ENCODE data around the gene NUB1.

The NUB1 gene

DNA sequence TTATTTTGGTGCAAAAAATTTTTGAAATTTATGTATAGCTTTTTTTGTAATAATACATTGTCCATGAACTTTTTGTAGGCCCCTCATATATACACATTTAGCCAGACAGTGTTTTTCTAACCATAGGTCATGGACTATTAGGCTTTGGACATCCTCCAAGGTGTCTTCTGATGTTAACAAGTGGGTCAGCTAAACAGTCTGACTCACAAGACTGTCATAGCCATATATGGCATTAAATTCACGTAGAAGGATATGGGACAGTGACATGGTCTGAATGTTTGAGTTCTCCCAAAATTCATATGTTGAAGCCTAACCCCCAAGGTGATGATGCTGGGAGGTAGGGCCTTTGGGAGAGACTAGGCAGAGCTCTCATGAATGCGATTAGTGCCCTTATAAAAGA is 14.0 kb upstream of the NUB1 start:
- no peak for DNase-seq

GRCh38 chr7:151330181-151330580 is 11.4 kb upstream of the NUB1 start:
- Histone ChIP-seq H3K9me3 (ENCODE audit: control insufficient read depth, low read length) (no peaks in the 10 kb centered on the region), H3K27me3 (replicated peaks; ENCODE audit: control insufficient read depth, insufficient read depth, low read length, poor library complexity, severe bottlenecking) (no peaks in the 10 kb centered on the region), H3K4me3 (ENCODE audit: insufficient read depth, low read depth, low read length, poor library complexity, severe bottlenecking) (no peak overlapping the region), H3K27ac (ENCODE audit: insufficient read depth, low read length, poor library complexity, severe bottlenecking) (no peak overlapping the region), H3K36me3 (ENCODE audit: control insufficient read depth, insufficient read depth, low read length) (no peaks in the 10 kb centered on the region), H3K4me1 (ENCODE audit: control insufficient read depth, insufficient read depth, low read length, poor library complexity, severe bottlenecking) (no peaks in the 10 kb centered on the region)
- DNase-seq = no peak

More for the DNA sequence above, 14.0 kb upstream of the NUB1 start:
- no peak overlapping the region for H3K4me3 ChIP-seq (ENCODE audit: insufficient read depth, low read depth, low read length, poor library complexity, severe bottlenecking)
- H3K9me3 ChIP-seq (ENCODE audit: control insufficient read depth, low read length) = no peaks in the 10 kb centered on the region
- no peaks in the 10 kb centered on the region for H3K36me3 ChIP-seq (ENCODE audit: control insufficient read depth, insufficient read depth, low read length)
- no peaks in the 10 kb centered on the region for H3K27me3 ChIP-seq (replicated peaks; ENCODE audit: control insufficient read depth, insufficient read depth, low read length, poor library complexity, severe bottlenecking)
- no peak overlapping the region for H3K27ac ChIP-seq (ENCODE audit: insufficient read depth, low read length, poor library complexity, severe bottlenecking)
- H3K4me1 ChIP-seq (ENCODE audit: control insufficient read depth, insufficient read depth, low read length, poor library complexity, severe bottlenecking) = no peaks in the 10 kb centered on the region

DNA sequence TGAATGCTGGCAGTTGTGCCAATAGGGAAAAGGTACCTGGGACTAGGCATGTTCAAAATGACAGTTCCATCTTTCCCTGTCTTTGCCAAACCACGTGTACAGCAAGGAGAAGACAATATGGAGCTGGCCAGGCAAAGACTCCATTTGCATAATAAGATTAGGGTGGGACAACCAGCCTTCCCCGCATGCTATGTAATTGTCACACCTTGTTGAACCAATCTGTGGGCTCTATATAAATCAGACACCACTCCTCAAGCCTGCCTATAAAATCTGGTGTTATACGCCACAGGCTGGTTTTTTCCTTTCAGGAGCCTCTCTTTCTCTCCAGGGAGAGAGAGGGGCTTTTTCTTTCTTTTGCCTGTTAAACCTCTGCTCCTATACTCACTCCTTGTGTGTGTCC is 11.0 kb upstream of the NUB1 start:
- Histone ChIP-seq H3K9me3 (ENCODE audit: control insufficient read depth, low read length) (no peaks in the 10 kb centered on the region), H3K27ac (ENCODE audit: insufficient read depth, low read length, poor library complexity, severe bottlenecking) (no peak overlapping the region), H3K36me3 (ENCODE audit: control insufficient read depth, insufficient read depth, low read length) (no peaks in the 10 kb centered on the region), H3K27me3 (replicated peaks; ENCODE audit: control insufficient read depth, insufficient read depth, low read length, poor library complexity, severe bottlenecking) (no peaks in the 10 kb centered on the region), H3K4me3 (ENCODE audit: insufficient read depth, low read depth, low read length, poor library complexity, severe bottlenecking) (no peak overlapping the region), H3K4me1 (ENCODE audit: control insufficient read depth, insufficient read depth, low read length, poor library complexity, severe bottlenecking) (no peaks in the 10 kb centered on the region)
- DNase-seq = no peak

DNA sequence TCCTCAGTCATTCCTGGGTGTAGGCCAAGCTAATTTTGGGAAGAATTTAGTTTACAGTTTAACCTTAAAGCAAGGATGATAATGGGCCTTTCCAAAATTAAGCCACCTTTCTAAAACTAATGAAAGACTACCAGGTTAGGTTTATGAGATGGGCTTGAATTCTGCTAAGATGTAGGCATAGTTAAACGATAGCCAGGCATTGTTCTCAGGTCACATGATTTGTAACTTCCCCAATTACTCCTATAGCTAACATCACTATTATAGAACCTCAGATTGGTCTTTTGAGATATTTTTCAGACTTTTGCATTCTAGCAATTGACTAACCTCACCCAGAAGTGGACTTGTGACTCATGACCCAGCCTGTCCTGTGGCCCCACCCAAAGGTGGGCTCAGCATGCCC is 7.0 kb upstream of the NUB1 start:
- no peak for DNase-seq
- Histone ChIP-seq H3K36me3 (ENCODE audit: control insufficient read depth, insufficient read depth, low read length) (no peaks in the 10 kb centered on the region), H3K4me1 (ENCODE audit: control insufficient read depth, insufficient read depth, low read length, poor library complexity, severe bottlenecking) (no peaks in the 10 kb centered on the region), H3K27me3 (replicated peaks; ENCODE audit: control insufficient read depth, insufficient read depth, low read length, poor library complexity, severe bottlenecking) (no peaks in the 10 kb centered on the region), H3K4me3 (ENCODE audit: insufficient read depth, low read depth, low read length, poor library complexity, severe bottlenecking) (no peak overlapping the region), H3K27ac (ENCODE audit: insufficient read depth, low read length, poor library complexity, severe bottlenecking) (no peak overlapping the region), H3K9me3 (ENCODE audit: control insufficient read depth, low read length) (no peaks in the 10 kb centered on the region)

- Histone ChIP-seq H3K4me3 (ENCODE audit: insufficient read depth, low read depth, low read length, poor library complexity, severe bottlenecking) (no peak overlapping the region), H3K27me3 (replicated peaks; ENCODE audit: control insufficient read depth, insufficient read depth, low read length, poor library complexity, severe bottlenecking) (no peaks in the 10 kb centered on the region), H3K36me3 (ENCODE audit: control insufficient read depth, insufficient read depth, low read length) (no peaks in the 10 kb centered on the region), H3K9me3 (ENCODE audit: control insufficient read depth, low read length) (no peaks in the 10 kb centered on the region), H3K27ac (ENCODE audit: insufficient read depth, low read length, poor library complexity, severe bottlenecking) (no peak overlapping the region), H3K4me1 (ENCODE audit: control insufficient read depth, insufficient read depth, low read length, poor library complexity, severe bottlenecking) (peaks cover 3% of the 10 kb centered on the region)
- DNase-seq = no peak
Observed at GRCh38 chr7:151336027-151336708, 5.4 kb upstream of the NUB1 start.

DNA sequence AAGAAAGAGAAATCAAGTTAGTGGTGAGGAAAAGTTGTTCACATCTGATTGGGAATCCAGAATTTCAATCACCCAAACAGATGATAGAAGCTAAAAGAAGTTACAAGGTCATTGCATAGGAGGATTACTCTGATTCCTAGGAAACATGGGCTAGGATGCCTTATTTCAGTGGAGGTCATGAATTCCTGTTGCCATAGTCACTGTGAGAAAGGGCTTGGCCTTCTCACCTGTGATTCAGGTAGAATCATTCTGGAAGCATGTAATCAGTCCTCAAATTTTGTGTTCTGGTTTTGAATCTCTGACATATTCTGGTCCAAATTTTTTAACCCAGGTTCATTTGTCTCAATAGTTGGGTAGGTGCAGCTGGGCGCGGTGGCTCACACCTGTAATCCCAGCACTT is 4.3 kb upstream of the NUB1 start:
- Histone ChIP-seq H3K9me3 (ENCODE audit: control insufficient read depth, low read length) (no peaks in the 10 kb centered on the region), H3K4me3 (ENCODE audit: insufficient read depth, low read depth, low read length, poor library complexity, severe bottlenecking) (no peak overlapping the region), H3K36me3 (ENCODE audit: control insufficient read depth, insufficient read depth, low read length) (no peaks in the 10 kb centered on the region), H3K27ac (ENCODE audit: insufficient read depth, low read length, poor library complexity, severe bottlenecking) (no peak overlapping the region), H3K4me1 (ENCODE audit: control insufficient read depth, insufficient read depth, low read length, poor library complexity, severe bottlenecking) (peaks cover 5% of the 10 kb centered on the region), H3K27me3 (replicated peaks; ENCODE audit: control insufficient read depth, insufficient read depth, low read length, poor library complexity, severe bottlenecking) (no peaks in the 10 kb centered on the region)
- DNase-seq = no peak

- Histone ChIP-seq H3K4me1 (ENCODE audit: control insufficient read depth, insufficient read depth, low read length, poor library complexity, severe bottlenecking) (peaks cover 15% of the 10 kb centered on the region), H3K27ac (ENCODE audit: insufficient read depth, low read length, poor library complexity, severe bottlenecking) (no peak overlapping the region), H3K36me3 (ENCODE audit: control insufficient read depth, insufficient read depth, low read length) (no peaks in the 10 kb centered on the region), H3K9me3 (ENCODE audit: control insufficient read depth, low read length) (no peaks in the 10 kb centered on the region), H3K27me3 (replicated peaks; ENCODE audit: control insufficient read depth, insufficient read depth, low read length, poor library complexity, severe bottlenecking) (no peaks in the 10 kb centered on the region), H3K4me3 (ENCODE audit: insufficient read depth, low read depth, low read length, poor library complexity, severe bottlenecking) (no peak overlapping the region)
- no peak for DNase-seq
Observed at GRCh38 chr7:151338809-151339208, 2.8 kb upstream of the NUB1 start.

DNA sequence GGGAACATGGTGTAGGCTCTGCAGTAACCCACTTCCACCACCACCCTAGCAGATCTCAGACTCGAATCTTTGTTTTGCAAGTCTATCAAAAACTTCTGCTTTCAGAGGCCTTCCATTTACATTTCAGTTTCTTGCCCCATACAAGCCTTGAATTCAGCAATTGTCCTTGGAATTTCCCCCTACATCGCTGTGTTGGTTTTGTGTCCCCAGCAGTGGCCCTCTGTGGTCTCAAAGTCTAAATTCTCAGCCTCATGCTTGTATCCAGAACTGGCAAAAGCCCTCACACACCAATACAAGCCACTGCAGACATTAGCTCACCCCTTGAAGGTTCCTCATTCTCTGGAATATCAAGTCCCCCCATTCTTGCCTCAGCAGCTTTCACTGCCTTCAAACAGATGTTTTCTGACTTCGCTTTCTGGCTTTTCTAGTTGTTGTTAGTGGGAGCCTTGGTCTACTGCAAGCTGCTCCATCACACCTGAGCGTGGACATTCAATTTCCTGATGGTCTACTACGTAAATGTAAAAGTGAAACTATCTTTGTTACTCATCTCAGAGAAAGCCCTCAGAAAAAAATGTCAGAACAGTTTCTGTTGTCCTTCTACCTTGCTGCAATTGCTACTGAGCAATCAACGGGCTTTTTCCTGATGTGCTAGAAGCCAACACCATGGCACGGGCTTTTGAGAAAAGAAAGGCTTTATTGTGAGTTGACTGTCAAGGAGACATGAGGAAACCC is 1.8 kb upstream of the NUB1 start:
- Histone ChIP-seq H3K4me3 (ENCODE audit: insufficient read depth, low read depth, low read length, poor library complexity, severe bottlenecking) (peak overlapping the region; percentile 14), H3K9me3 (ENCODE audit: control insufficient read depth, low read length) (no peaks in the 10 kb centered on the region), H3K4me1 (ENCODE audit: control insufficient read depth, insufficient read depth, low read length, poor library complexity, severe bottlenecking) (peaks cover 15% of the 10 kb centered on the region), H3K27ac (ENCODE audit: insufficient read depth, low read length, poor library complexity, severe bottlenecking) (peak overlapping the region; percentile 39), H3K27me3 (replicated peaks; ENCODE audit: control insufficient read depth, insufficient read depth, low read length, poor library complexity, severe bottlenecking) (no peaks in the 10 kb centered on the region), H3K36me3 (ENCODE audit: control insufficient read depth, insufficient read depth, low read length) (no peaks in the 10 kb centered on the region)
- no peak for DNase-seq

- Histone ChIP-seq H3K27ac (ENCODE audit: insufficient read depth, low read length, poor library complexity, severe bottlenecking) (peak overlapping the region; percentile 85), H3K4me3 (ENCODE audit: insufficient read depth, low read depth, low read length, poor library complexity, severe bottlenecking) (no peak overlapping the region), H3K36me3 (ENCODE audit: control insufficient read depth, insufficient read depth, low read length) (peaks cover 7% of the 10 kb centered on the region), H3K4me1 (ENCODE audit: control insufficient read depth, insufficient read depth, low read length, poor library complexity, severe bottlenecking) (peaks cover 15% of the 10 kb centered on the region), H3K27me3 (replicated peaks; ENCODE audit: control insufficient read depth, insufficient read depth, low read length, poor library complexity, severe bottlenecking) (no peaks in the 10 kb centered on the region), H3K9me3 (ENCODE audit: control insufficient read depth, low read length) (no peaks in the 10 kb centered on the region)
- DNase-seq = no peak
Observed at GRCh38 chr7:151340794-151341356, 737 bp upstream of the NUB1 start.

- Histone ChIP-seq H3K9me3 (ENCODE audit: control insufficient read depth, low read length) (no peaks in the 10 kb centered on the region), H3K4me1 (ENCODE audit: control insufficient read depth, insufficient read depth, low read length, poor library complexity, severe bottlenecking) (peaks cover 15% of the 10 kb centered on the region), H3K27me3 (replicated peaks; ENCODE audit: control insufficient read depth, insufficient read depth, low read length, poor library complexity, severe bottlenecking) (no peaks in the 10 kb centered on the region), H3K27ac (ENCODE audit: insufficient read depth, low read length, poor library complexity, severe bottlenecking) (peak overlapping the region; percentile 85), H3K4me3 (ENCODE audit: insufficient read depth, low read depth, low read length, poor library complexity, severe bottlenecking) (peak overlapping the region; percentile 99), H3K36me3 (ENCODE audit: control insufficient read depth, insufficient read depth, low read length) (peaks cover 19% of the 10 kb centered on the region)
- no peak for DNase-seq
Observed at GRCh38 chr7:151342102-151342646, 562 bp downstream of the NUB1 start.
